DMS153 treated with DMSO at 0.1 percent for 48 hours (cell line): ENCODE data around the gene CFLAR.

Source experiments
- DNase-seq: peaks from one replicate; lab custom pipeline; 2025; ENCODE audit not compliant: unreplicated experiment; lab: John Stamatoyannopoulos, UW

CFLAR gene

GRCh38 chr2:201205515-201205849 lies 89.5 kb downstream of the CFLAR start:
- no peak for DNase-seq

DNA sequence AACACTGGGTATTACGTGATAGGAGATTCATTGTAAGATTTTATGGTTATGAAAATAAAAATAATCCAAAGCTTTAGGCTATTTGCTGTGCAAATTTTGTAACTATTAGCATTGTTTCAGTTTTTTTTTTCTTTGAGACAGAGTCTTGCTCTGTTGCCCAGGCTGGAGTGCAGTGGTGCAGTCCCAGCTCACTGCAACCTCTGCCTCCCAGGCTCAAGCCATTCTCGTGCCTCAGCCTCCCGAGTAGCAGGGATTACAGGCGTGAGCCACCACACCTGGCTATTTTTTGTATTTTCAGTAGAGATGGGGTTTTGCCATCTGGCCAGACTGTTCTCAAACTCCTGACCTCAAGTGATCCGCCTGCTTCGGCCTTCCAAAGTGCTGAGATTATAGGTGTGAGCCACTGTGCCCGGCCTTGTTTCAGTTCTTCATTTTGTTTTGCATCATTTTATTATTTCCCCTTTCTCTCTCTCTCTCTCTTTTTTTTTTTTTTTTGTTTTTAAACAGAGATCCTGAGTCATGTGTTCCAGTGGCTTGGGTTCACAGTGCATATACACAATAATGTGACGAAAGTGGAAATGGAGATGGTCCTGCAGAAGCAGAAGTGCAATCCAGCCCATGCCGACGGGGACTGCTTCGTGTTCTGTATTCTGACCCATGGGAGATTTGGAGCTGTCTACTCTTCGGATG lies 92.7 kb downstream of the CFLAR start:
- no peak for DNase-seq

- no peak for DNase-seq
These were observed 100.0 kb downstream of the CFLAR start for GRCh38 chr2:201215963-201216362.

DNA sequence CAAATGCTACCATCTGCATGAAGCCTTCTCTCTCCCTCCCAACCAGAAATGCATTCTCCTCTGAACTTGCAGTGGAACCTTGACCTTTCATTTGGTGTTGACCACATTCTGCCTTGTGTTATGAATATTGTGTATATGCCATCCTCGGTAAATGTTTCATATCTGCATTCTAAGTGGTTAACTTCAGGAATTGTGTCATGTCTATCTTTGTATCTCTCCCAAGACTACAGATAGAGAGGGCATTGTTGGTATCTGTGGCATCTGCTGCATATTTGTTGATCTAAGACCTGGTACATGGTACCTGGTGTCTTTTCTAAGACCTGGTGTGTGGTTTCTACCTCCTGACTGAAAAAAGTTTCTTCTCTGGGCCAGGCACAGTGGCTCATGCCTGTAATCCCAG lies 101.0 kb downstream of the CFLAR start:
- DNase-seq, result no peak

GRCh38 chr2:201218780-201219179 lies 102.8 kb downstream of the CFLAR start:
- no peak for DNase-seq

GRCh38 chr2:201219328-201220096 lies 103.5 kb downstream of the CFLAR start:
- DNase-seq, result no peak

DNA sequence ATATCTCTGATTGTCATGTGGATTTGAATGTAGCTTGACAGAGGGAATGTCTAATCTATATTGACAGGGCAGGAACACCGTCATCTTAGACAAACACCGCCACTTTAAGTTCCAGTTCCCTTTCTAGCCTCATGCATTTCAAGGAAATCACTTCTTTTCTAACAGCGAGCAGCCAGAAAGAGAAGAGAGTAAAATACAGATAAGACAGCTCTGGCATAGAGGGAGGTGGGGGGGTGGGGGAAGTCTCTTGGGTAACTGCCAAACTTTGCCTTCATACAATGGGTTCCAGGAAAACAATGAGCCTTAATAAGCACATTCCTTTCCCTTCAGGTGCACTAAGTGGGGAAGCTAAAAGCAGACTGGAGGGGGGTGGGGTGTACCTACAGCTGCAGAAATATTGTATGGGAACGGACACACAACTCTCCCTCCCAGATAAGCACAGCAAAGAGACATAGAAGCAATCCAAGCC lies 104.2 kb downstream of the CFLAR start:
- no peak for DNase-seq

DNA sequence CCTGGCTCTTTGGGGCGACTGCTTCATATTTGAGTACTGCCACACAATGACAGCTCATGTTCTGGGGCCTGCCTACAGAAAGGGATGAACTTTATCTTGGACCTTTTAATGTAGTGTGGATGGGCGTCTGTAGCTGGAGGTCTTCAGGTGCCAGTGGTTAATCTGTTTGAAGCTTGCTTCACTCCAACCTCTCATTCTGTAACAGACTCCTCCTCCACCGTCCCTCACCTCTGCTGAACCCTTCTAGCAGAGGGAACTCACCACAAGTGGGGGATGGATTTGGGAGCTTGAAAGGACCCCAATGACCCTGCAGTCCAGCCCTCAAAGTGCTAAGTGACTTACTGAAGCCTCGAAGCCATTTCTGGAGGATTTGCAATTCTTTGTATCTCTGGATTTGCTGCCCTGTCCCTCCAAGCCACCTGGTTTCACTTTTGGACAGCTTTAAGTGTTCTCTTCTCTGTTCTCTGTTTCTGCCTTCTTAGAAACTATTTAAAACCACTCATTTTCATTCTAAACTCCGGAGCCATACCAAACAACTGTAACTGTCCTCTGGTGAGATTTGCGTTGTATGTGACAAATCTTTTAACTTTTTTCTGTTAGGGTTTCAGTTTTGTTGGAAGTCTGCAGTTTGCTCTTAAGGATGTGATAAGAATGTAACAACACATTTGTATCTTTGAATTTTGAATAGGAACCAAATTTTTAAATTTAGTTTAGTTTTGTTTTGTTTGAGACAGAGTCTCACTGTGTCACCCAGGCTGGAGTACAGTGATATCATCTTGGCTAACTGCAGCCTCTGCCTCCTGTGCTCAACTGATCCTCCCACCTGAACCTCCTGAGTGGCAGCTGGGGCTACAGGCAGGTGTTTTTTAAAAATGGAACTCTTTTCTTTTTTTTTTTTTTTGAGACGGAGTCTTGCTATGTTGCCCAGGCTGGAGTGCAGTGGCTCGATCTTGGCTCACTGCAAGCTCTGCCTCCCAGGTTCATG lies 107.4 kb downstream of the CFLAR start:
- no peak for DNase-seq
